Activated T-cell treated with anti-CD3 and anti-CD28 coated beads, Interleukin-2, amount 50 U/mL, for 4 hours (primary cell): ENCODE data around the gene LIFR. TPM values are rescaled to one million over a fixed set of nuclear protein-coding genes. Genes with fewer than 3 reads are reported as not detected.
"Not testable (repeated sequence)": the region's sequence is repeated elsewhere in the genome, so short reads cannot be mapped to it uniquely, and the experiment has no call there.

Experiments used
- ATAC-seq, 2 donors: fragments of 200-7000 bp; cut with Tn5 transposase; one replicate each; pipeline ENCODE4 v1.10.0; 2021
- DNase-seq: peaks from one replicate; pipeline ENCODE4 v3.0.0-alpha.2; 2020
- H3K27me3 Mint-ChIP-seq: one replicate; pipeline ENCODE4 v1.8.0; 2021; ENCODE audit warnings: low read depth, mixed read lengths
- H3K36me3 Mint-ChIP-seq: one replicate; pipeline ENCODE4 v1.8.0; 2022; ENCODE audit warnings: mixed read lengths; ENCODE audit not compliant: insufficient read depth
- H3K4me1 Mint-ChIP-seq: one replicate; pipeline ENCODE4 v1.8.0; 2021; ENCODE audit warnings: low read depth, mixed read lengths
- H3K4me3 Mint-ChIP-seq: one replicate; pipeline ENCODE4 v1.8.0; 2021; ENCODE audit warnings: mild to moderate bottlenecking, moderate library complexity, mixed read lengths
- H3K9me3 Mint-ChIP-seq: one replicate; pipeline ENCODE4 v1.8.0; 2021; ENCODE audit warnings: mixed read lengths
- total RNA-seq, 3 donors: library from RNA; stranded (reverse); gene quantifications; one replicate each; pipeline ENCODE4 v1.2.1, GENCODE V29; 2021

LIFR gene
- total RNA-seq, 3 donors from 2014 or later: 0.23 to 0.43 (median 0.24) TPM

- H3K27me3 Mint-ChIP-seq: peaks cover 16% of the 10 kb centered on the region
- DNase-seq: no peak
- H3K4me1 Mint-ChIP-seq: no peaks in the 10 kb centered on the region
- H3K4me3 Mint-ChIP-seq: no peak overlapping the region
- no peaks in the 10 kb centered on the region for H3K36me3 Mint-ChIP-seq
- no peak for ATAC-seq
- H3K9me3 Mint-ChIP-seq: no peaks in the 10 kb centered on the region
These were observed 12.7 kb upstream of the LIFR start for GRCh38 chr5:38569180-38569579.

GRCh38 chr5:38567306-38567705 is 10.9 kb upstream of the LIFR start:
- H3K27me3 Mint-ChIP-seq: peaks cover 17% of the 10 kb centered on the region

GRCh38 chr5:38563624-38564023 is 7.2 kb upstream of the LIFR start:
- DNase-seq (no peak), ATAC-seq (no peak)
- no peaks in the 10 kb centered on the region for H3K9me3 Mint-ChIP-seq
- H3K4me3 Mint-ChIP-seq: no peak overlapping the region
- peaks cover 19% of the 10 kb centered on the region for H3K27me3 Mint-ChIP-seq
- no peaks in the 10 kb centered on the region for H3K4me1 Mint-ChIP-seq
- no peaks in the 10 kb centered on the region for H3K36me3 Mint-ChIP-seq

More at GRCh38 chr5:38567306-38567705, 10.9 kb upstream of the LIFR start:
- not testable (repeated sequence) for H3K4me1 Mint-ChIP-seq, DNase-seq, ATAC-seq, H3K9me3 Mint-ChIP-seq, H3K36me3 Mint-ChIP-seq, H3K4me3 Mint-ChIP-seq

- Mint-ChIP-seq H3K9me3 (no peaks in the 10 kb centered on the region), H3K27me3 (peaks cover 22% of the 10 kb centered on the region), H3K4me1 (no peaks in the 10 kb centered on the region), H3K36me3 (no peaks in the 10 kb centered on the region), H3K4me3 (no peak overlapping the region)
- DNase-seq (no peak), ATAC-seq (no peak)
These were observed 6.2 kb upstream of the LIFR start for GRCh38 chr5:38562444-38563210.

GRCh38 chr5:38559428-38559827 is 3.0 kb upstream of the LIFR start:
- H3K36me3 Mint-ChIP-seq: no peaks in the 10 kb centered on the region
- H3K4me3 Mint-ChIP-seq: no peak overlapping the region
- no peak for ATAC-seq
- no peak for DNase-seq
- peaks cover 41% of the 10 kb centered on the region for H3K27me3 Mint-ChIP-seq
- peaks cover 10% of the 10 kb centered on the region for H3K4me1 Mint-ChIP-seq
- H3K9me3 Mint-ChIP-seq: no peaks in the 10 kb centered on the region

GRCh38 chr5:38557792-38558191 is 1.3 kb upstream of the LIFR start:
- Mint-ChIP-seq H3K27me3 (peaks cover 48% of the 10 kb centered on the region), H3K9me3 (no peaks in the 10 kb centered on the region), H3K4me3 (peak overlapping the region; percentile 19), H3K36me3 (no peaks in the 10 kb centered on the region), H3K4me1 (peaks cover 10% of the 10 kb centered on the region)
- ATAC-seq: no peak
- no peak for DNase-seq

GRCh38 chr5:38557308-38557710 is 863 bp upstream of the LIFR start:
- no peaks in the 10 kb centered on the region for H3K36me3 Mint-ChIP-seq
- H3K4me3 Mint-ChIP-seq: peak overlapping the region; percentile 75
- no peaks in the 10 kb centered on the region for H3K9me3 Mint-ChIP-seq
- H3K4me1 Mint-ChIP-seq: peaks cover 10% of the 10 kb centered on the region
- peaks cover 49% of the 10 kb centered on the region for H3K27me3 Mint-ChIP-seq
- ATAC-seq (no peak), DNase-seq (no peak)

- Mint-ChIP-seq H3K4me1 (peaks cover 10% of the 10 kb centered on the region), H3K4me3 (peak overlapping the region; percentile 76), H3K9me3 (no peaks in the 10 kb centered on the region), H3K27me3 (peaks cover 49% of the 10 kb centered on the region), H3K36me3 (no peaks in the 10 kb centered on the region)
- DNase-seq (peak; percentile 14), ATAC-seq (peak; percentile 64)
These were observed 303 bp downstream of the LIFR start for GRCh38 chr5:38556088-38556598.

GRCh38 chr5:38555354-38556087 is 925 bp downstream of the LIFR start:
- peaks cover 10% of the 10 kb centered on the region for H3K4me1 Mint-ChIP-seq
- peaks cover 47% of the 10 kb centered on the region for H3K27me3 Mint-ChIP-seq

GRCh38 chr5:38554861-38555260 is 1.6 kb downstream of the LIFR start:
- Mint-ChIP-seq H3K4me3 (peak overlapping the region; percentile 76), H3K36me3 (no peaks in the 10 kb centered on the region), H3K27me3 (peaks cover 47% of the 10 kb centered on the region), H3K4me1 (peaks cover 10% of the 10 kb centered on the region), H3K9me3 (no peaks in the 10 kb centered on the region)
- no peak for ATAC-seq
- DNase-seq: no peak

More at GRCh38 chr5:38555354-38556087, 925 bp downstream of the LIFR start:
- ATAC-seq: no peak
- H3K4me3 Mint-ChIP-seq: peak overlapping the region; percentile 76
- H3K36me3 Mint-ChIP-seq: no peaks in the 10 kb centered on the region
- DNase-seq: no peak
- H3K9me3 Mint-ChIP-seq: no peaks in the 10 kb centered on the region

- DNase-seq (no peak), ATAC-seq (no peak)
- peaks cover 10% of the 10 kb centered on the region for H3K4me1 Mint-ChIP-seq
- no peaks in the 10 kb centered on the region for H3K9me3 Mint-ChIP-seq
- H3K27me3 Mint-ChIP-seq: peaks cover 47% of the 10 kb centered on the region
- H3K36me3 Mint-ChIP-seq: no peaks in the 10 kb centered on the region
- no peak overlapping the region for H3K4me3 Mint-ChIP-seq
These were observed 2.0 kb downstream of the LIFR start for GRCh38 chr5:38554403-38554802.

- no peak for ATAC-seq
- Mint-ChIP-seq H3K36me3 (no peaks in the 10 kb centered on the region), H3K4me3 (no peak overlapping the region), H3K27me3 (peaks cover 43% of the 10 kb centered on the region), H3K4me1 (peaks cover 10% of the 10 kb centered on the region), H3K9me3 (no peaks in the 10 kb centered on the region)
- no peak for DNase-seq
These were observed 3.4 kb downstream of the LIFR start for GRCh38 chr5:38553001-38553521.

GRCh38 chr5:38551030-38552017 is 5.1 kb downstream of the LIFR start:
- no peak overlapping the region for H3K4me3 Mint-ChIP-seq
- H3K4me1 Mint-ChIP-seq: peaks cover 3% of the 10 kb centered on the region
- no peaks in the 10 kb centered on the region for H3K9me3 Mint-ChIP-seq
- no peak for ATAC-seq
- H3K27me3 Mint-ChIP-seq: peaks cover 33% of the 10 kb centered on the region
- DNase-seq: no peak
- H3K36me3 Mint-ChIP-seq: no peaks in the 10 kb centered on the region
